ENCODE measurements around the gene INPP5K. TPM values are rescaled to one million over a fixed set of nuclear protein-coding genes. Genes with fewer than 3 reads are reported as not detected.
A peak's percentile ranks its signal among the peaks of the same experiment; 100 is the strongest.

Gene INPP5K
- total RNA-seq, 2 experiments from 2014 or later = 37.6 to 39.6 TPM

GRCh38 chr17:1558401-1558800 is 42.0 kb upstream of the INPP5K start:
- peaks cover 26% of the 10 kb centered on the region for H3K4me1 Mint-ChIP-seq (ENCODE audit: low read depth)
- H3K9me3 Mint-ChIP-seq (ENCODE audit: insufficient read depth) = no peaks in the 10 kb centered on the region
- ChIA-PET CTCF (no interaction called here), POLR2A (no interaction called here)
- H3K27ac Mint-ChIP-seq = no peak overlapping the region
- H3K27me3 Mint-ChIP-seq (ENCODE audit: low read depth) = no peaks in the 10 kb centered on the region
- H3K4me3 Mint-ChIP-seq = no peak overlapping the region
- ATAC-seq (no peak), DNase-seq (no peak)
- H3K36me3 Mint-ChIP-seq (ENCODE audit: low read depth) = peaks cover 6% of the 10 kb centered on the region

- ATAC-seq (no peak), DNase-seq (no peak)
- CTCF ChIA-PET = interaction anchor here (1.2 kb wide), 1 partner anchor 17 kb away, joined by 3 read pairs; no protein-coding TSS in a partner anchor
- POLR2A ChIA-PET = no interaction called here
- Mint-ChIP-seq H3K4me3 (no peak overlapping the region), H3K36me3 (ENCODE audit: low read depth) (peaks cover 6% of the 10 kb centered on the region), H3K27ac (no peak overlapping the region), H3K27me3 (ENCODE audit: low read depth) (no peaks in the 10 kb centered on the region), H3K4me1 (ENCODE audit: low read depth) (peaks cover 26% of the 10 kb centered on the region), H3K9me3 (ENCODE audit: insufficient read depth) (no peaks in the 10 kb centered on the region)
These were observed 41.1 kb upstream of the INPP5K start for GRCh38 chr17:1557355-1558095.

GRCh38 chr17:1555651-1556471 is 39.4 kb upstream of the INPP5K start:
- CTCF ChIA-PET = interaction anchor here (1.2 kb wide), 1 partner anchor 190 kb away, joined by 3 read pairs; no protein-coding TSS in a partner anchor
- H3K4me3 Mint-ChIP-seq = no peak overlapping the region
- H3K4me1 Mint-ChIP-seq (ENCODE audit: low read depth) = peaks cover 17% of the 10 kb centered on the region
- no peak for ATAC-seq
- no peak overlapping the region for H3K27ac Mint-ChIP-seq
- H3K9me3 Mint-ChIP-seq (ENCODE audit: insufficient read depth) = no peaks in the 10 kb centered on the region
- POLR2A ChIA-PET = no interaction called here
- peaks cover 14% of the 10 kb centered on the region for H3K36me3 Mint-ChIP-seq (ENCODE audit: low read depth)
- no peaks in the 10 kb centered on the region for H3K27me3 Mint-ChIP-seq (ENCODE audit: low read depth)
- DNase-seq = no peak

- H3K27ac Mint-ChIP-seq = no peak overlapping the region
- CTCF ChIA-PET = interaction anchor here (0.7 to 1.2 kb wide), 3 partner anchors 39 to 189 kb away, joined by 3 read pairs; partner anchors contain the start of gene INPP5K
- POLR2A ChIA-PET = no interaction called here
- H3K4me3 Mint-ChIP-seq = no peak overlapping the region
- H3K9me3 Mint-ChIP-seq (ENCODE audit: insufficient read depth) = no peaks in the 10 kb centered on the region
- peaks cover 20% of the 10 kb centered on the region for H3K36me3 Mint-ChIP-seq (ENCODE audit: low read depth)
- ATAC-seq = no peak
- H3K4me1 Mint-ChIP-seq (ENCODE audit: low read depth) = peaks cover 11% of the 10 kb centered on the region
- no peak for DNase-seq
- no peaks in the 10 kb centered on the region for H3K27me3 Mint-ChIP-seq (ENCODE audit: low read depth)
These were observed 38.5 kb upstream of the INPP5K start for GRCh38 chr17:1554751-1555540.

- Mint-ChIP-seq H3K4me1 (ENCODE audit: low read depth) (peaks cover 8% of the 10 kb centered on the region), H3K36me3 (ENCODE audit: low read depth) (peaks cover 20% of the 10 kb centered on the region), H3K4me3 (no peak overlapping the region), H3K27me3 (ENCODE audit: low read depth) (no peaks in the 10 kb centered on the region), H3K27ac (peak overlapping the region; percentile 14), H3K9me3 (ENCODE audit: insufficient read depth) (no peaks in the 10 kb centered on the region)
- ChIA-PET CTCF (interaction anchor here (0.7 kb wide), 1 partner anchor 37 kb away, joined by 3 read pairs; the partner anchor contains the start of gene INPP5K), POLR2A (interaction anchor here (0.6 kb wide), 1 partner anchor 157 kb away, joined by 3 read pairs; no protein-coding TSS in a partner anchor)
- ATAC-seq = no peak
- DNase-seq = no peak
These were observed 37.2 kb upstream of the INPP5K start for GRCh38 chr17:1553354-1554266.

DNA sequence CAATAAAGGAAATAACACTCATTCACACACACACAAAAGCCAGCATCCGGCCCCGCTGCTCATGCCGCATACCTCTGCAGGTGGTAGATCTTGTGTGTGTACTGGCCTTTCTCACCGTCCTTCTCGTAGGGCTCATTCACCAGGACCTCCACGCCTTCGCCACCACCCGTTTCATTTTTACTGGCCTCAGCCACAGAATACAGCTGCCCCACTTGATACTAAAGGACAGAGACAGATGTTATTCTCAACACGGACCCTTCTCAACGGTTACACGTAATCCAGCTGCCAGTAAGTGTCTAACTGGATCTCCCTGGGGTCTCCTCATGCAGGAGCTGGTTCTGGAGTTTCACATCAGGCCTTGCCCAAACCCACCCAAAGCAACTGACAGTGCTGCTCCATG is 36.5 kb upstream of the INPP5K start:
- Mint-ChIP-seq H3K27me3 (ENCODE audit: low read depth) (no peaks in the 10 kb centered on the region), H3K36me3 (ENCODE audit: low read depth) (peaks cover 23% of the 10 kb centered on the region), H3K4me1 (ENCODE audit: low read depth) (peaks cover 8% of the 10 kb centered on the region), H3K4me3 (no peak overlapping the region), H3K27ac (no peak overlapping the region), H3K9me3 (ENCODE audit: insufficient read depth) (no peaks in the 10 kb centered on the region)
- no peak for DNase-seq
- ATAC-seq = no peak
- CTCF ChIA-PET = no interaction called here
- POLR2A ChIA-PET = no interaction called here

DNA sequence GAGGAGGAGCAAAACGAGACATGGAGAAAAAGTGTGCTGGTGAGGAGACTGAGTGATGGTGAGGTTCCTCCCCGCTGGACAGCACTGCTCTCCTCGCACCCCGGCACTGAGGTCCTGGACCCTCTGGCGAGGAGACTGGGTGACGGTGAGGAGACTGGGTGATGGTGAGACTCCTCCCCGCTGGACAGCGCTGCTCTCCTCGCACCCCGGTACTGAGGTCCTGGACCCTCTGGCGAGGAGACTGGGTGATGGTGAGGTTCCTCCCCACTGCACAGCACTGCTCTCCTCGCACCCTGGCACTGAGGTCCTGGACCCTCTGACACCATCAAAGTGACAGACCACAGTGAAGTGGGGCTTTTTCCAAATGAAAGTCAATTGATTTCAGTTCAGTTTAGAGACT is 35.3 kb upstream of the INPP5K start:
- ChIA-PET CTCF (no interaction called here), POLR2A (no interaction called here)
- Mint-ChIP-seq H3K4me1 (ENCODE audit: low read depth) (peaks cover 8% of the 10 kb centered on the region), H3K27ac (no peak overlapping the region), H3K27me3 (ENCODE audit: low read depth) (no peaks in the 10 kb centered on the region), H3K4me3 (no peak overlapping the region), H3K9me3 (ENCODE audit: insufficient read depth) (no peaks in the 10 kb centered on the region), H3K36me3 (ENCODE audit: low read depth) (peaks cover 18% of the 10 kb centered on the region)
- DNase-seq (no peak), ATAC-seq (no peak)

DNA sequence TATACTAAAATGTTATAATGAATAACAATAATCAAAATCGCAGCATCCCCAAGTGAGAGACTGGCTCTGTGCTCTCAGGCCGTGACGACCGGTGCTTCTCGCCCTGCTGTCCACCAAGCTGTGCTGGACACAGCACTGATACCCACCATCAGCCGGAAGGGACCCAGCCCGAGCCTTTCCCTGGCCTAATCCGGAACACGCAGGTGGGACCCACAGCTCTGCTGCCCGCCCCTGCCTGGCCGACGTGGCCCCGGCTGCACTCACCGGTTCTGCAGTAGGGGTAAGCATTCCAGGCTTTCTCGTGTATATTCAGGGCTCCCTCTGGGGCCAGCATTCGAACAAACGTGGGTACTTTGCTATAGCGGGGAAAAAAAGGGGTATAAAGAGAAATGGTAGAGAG is 31.6 kb upstream of the INPP5K start:
- Mint-ChIP-seq H3K4me1 (ENCODE audit: low read depth) (no peaks in the 10 kb centered on the region), H3K4me3 (no peak overlapping the region), H3K36me3 (ENCODE audit: low read depth) (peaks cover 23% of the 10 kb centered on the region), H3K27ac (no peak overlapping the region), H3K9me3 (ENCODE audit: insufficient read depth) (no peaks in the 10 kb centered on the region), H3K27me3 (ENCODE audit: low read depth) (no peaks in the 10 kb centered on the region)
- ATAC-seq (no peak), DNase-seq (no peak)
- CTCF ChIA-PET = interaction anchor here (0.6 kb wide), 1 partner anchor 26 kb away, joined by 3 read pairs; no protein-coding TSS in a partner anchor
- POLR2A ChIA-PET = no interaction called here

- DNase-seq (no peak), ATAC-seq (no peak)
- no peak overlapping the region for H3K4me3 Mint-ChIP-seq
- H3K4me1 Mint-ChIP-seq (ENCODE audit: low read depth) = no peaks in the 10 kb centered on the region
- peaks cover 18% of the 10 kb centered on the region for H3K36me3 Mint-ChIP-seq (ENCODE audit: low read depth)
- ChIA-PET POLR2A (no interaction called here), CTCF (interaction anchor here (0.9 kb wide), 1 partner anchor 181 kb away, joined by 3 read pairs; no protein-coding TSS in a partner anchor)
- no peaks in the 10 kb centered on the region for H3K9me3 Mint-ChIP-seq (ENCODE audit: insufficient read depth)
- no peaks in the 10 kb centered on the region for H3K27me3 Mint-ChIP-seq (ENCODE audit: low read depth)
- H3K27ac Mint-ChIP-seq = no peak overlapping the region
These were observed 30.0 kb upstream of the INPP5K start for GRCh38 chr17:1546292-1546922.

- no peak overlapping the region for H3K27ac Mint-ChIP-seq
- POLR2A ChIA-PET = no interaction called here
These were observed 29.2 kb upstream of the INPP5K start for GRCh38 chr17:1545618-1546017.

More at GRCh38 chr17:1545618-1546017, 29.2 kb upstream of the INPP5K start:
- no peaks in the 10 kb centered on the region for H3K9me3 Mint-ChIP-seq (ENCODE audit: insufficient read depth)
- H3K27me3 Mint-ChIP-seq (ENCODE audit: low read depth) = no peaks in the 10 kb centered on the region
- H3K4me3 Mint-ChIP-seq = no peak overlapping the region
- H3K36me3 Mint-ChIP-seq (ENCODE audit: low read depth) = peaks cover 15% of the 10 kb centered on the region
- ATAC-seq = no peak
- CTCF ChIA-PET = no interaction called here
- no peak for DNase-seq
- no peaks in the 10 kb centered on the region for H3K4me1 Mint-ChIP-seq (ENCODE audit: low read depth)
